HG03159 (cell line): ENCODE results near the gene CD79B.
"Not testable (repeated sequence)": the region's sequence is repeated elsewhere in the genome, so short reads cannot be mapped to it uniquely, and the experiment has no call there.

Experiments used
- ATAC-seq: cut with Tn5 transposase; IDR thresholded peaks from one replicate; pipeline ENCODE4 v1.9.1; 2021; ENCODE audit warnings: mild to moderate bottlenecking, moderate library complexity; ENCODE audit not compliant: unreplicated experiment

The CD79B gene

DNA sequence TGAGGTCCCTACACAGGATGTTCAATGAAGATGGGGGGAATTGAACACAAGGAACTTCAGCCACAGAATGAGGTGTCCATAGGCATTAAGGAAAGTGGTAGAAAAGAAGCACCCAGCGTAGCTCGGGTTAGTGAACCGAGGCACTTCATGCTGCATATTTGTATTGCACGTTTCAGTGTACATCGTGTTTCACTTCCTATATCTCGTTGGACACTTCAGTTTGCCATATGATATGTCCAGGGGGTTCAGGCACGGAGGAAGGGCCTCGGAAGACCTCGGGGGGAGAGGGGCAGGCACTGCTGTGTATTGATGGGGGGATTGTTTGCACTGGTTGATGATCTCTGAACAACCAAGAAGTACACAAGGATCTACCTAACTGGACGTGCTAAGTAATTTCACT is 16.4 kb downstream of the CD79B start:
- ATAC-seq: peak; percentile 62

GRCh38 chr17:63914471-63914870 is 17.7 kb downstream of the CD79B start:
- ATAC-seq: no peak

GRCh38 chr17:63911657-63912100 is 20.5 kb downstream of the CD79B start:
- no peak for ATAC-seq

GRCh38 chr17:63911041-63911635 is 21.0 kb downstream of the CD79B start, which contains the start of gene CSHL1:
TSS of gene CSHL1 (minus strand) at chr17:63911258. CDS start at chr17:63911196, 62 bp downstream.
- no peak for ATAC-seq

DNA sequence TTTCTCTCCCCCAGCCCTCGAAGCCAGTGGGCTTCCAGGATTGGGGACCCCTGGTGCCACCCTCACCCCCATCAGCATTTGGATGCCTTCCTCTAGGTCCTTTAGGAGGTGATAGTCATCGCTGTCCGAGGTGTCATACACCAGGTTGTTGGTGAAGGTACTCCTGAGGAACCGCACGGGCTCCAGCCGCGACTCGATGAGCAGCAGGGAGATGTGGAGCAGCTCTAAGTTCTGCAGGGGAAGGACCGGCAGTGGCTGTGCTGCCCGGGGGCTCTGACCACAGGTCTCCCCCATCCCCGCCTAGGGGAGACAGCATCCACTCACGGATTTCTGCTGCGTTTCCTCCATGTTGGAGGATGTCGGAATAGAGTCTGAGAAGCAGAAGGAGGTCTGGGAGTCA is 22.0 kb downstream of the CD79B start:
- ATAC-seq: no peak

- ATAC-seq: not testable (repeated sequence)
These were observed 22.5 kb downstream of the CD79B start for GRCh38 chr17:63909586-63909985.

- not testable (repeated sequence) for ATAC-seq
These were observed 24.9 kb downstream of the CD79B start for GRCh38 chr17:63907161-63907778.

DNA sequence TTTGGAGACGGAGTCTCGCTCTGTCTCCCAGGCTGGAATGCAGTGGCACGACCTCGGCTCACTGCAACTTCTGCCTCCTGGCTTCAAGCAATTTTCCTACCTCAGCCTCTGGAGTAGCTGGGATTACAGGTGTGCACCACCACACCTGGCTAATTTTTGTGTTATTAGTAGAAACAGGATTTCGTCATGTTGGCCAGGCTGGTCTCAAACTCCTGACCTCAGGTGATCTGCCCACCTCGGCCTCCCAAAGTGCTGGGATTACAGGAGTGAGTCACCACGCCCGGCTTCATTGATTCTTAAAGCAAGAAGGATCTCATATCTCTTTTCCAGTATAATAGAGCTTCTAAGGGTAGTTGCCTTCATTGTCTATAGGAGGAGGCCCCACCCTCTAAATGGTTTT is 27.3 kb downstream of the CD79B start:
- ATAC-seq: not testable (repeated sequence)

DNA sequence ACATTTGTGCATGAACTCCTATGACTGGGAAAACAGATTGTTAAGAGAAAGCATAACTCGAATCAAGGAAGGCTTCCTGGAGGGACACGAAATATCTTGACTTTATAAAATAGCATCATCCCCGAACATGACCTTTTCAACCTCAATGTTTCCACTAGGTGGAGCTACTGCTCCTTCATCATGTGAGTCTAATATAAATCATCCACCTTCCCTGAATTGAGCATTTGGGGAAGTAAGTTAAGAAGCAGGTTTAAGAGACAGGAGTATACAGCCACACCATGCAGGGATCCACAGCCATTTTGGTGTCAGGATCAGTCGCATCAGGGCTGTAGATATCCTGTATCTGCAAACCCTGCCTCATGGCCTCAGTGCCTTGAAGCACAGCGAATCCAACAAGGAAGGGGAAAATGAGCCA is 28.3 kb downstream of the CD79B start:
- ATAC-seq: not testable (repeated sequence)

DNA sequence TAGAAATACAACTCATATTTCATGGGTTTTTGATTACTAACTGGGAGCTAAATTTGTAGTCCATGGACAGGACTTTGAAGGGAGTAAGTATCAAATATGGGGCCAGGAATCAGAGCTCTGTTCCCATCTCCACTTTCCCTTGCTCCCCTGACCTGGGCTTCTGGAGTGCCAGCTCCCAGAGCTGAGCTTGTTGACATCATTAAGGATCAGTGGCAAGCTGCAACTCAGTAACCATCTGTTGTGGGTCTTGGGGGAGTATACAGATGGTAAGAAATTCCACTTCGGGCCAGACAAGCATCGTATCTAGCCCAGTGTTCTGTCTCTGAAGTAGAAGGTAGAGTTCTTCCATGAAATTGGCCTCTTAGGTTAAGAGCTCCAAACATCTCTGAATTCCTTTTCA is 30.2 kb downstream of the CD79B start:
- ATAC-seq: not testable (repeated sequence)

- ATAC-seq: not testable (repeated sequence)
These were observed 33.0 kb downstream of the CD79B start for GRCh38 chr17:63898899-63899798.

DNA sequence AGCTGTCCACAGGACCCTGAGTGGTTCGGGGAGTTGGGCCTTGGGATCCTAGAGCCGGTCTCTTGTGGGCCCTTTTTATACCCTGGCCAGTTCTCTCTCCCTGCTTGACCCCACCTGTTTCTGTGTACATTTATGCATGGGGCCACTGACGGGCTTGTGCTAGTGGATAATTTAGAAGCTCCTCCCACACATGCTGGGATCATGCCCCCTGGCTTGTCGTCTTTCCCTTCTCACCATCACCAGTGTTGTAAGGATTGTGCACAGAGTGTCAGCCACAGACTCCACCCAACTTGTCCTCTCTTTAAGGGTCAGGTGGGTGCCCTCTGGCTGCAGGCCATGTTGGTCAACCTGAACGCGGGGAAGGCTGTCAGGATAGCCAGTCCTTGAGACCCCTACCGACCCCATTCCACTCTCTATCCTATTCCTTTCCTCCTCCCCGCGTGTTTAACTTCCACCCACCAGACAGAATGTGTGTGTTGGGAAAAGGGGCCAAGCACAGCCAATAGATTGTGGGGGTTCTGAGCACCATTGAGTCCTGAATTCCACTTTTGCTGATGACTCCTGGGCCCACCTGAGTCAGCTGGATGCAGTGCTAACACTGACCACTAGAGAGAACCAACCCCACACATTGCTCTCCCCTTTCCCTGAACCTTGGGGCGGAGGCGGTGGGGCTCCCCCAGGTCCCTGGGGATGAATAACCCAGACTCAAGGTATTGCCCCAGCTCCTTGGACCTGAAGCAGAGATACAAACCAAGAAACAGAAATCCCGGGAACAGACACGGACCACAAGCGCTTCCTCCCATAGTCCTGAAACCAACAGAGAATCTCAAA is 35.4 kb downstream of the CD79B start, which contains the start of gene CSH1:
Gene CSH1, minus strand, starts transcription at position 51 of the 831 bp plus-strand sequence. CDS start 63 bp downstream, outside the sequence.
- not testable (repeated sequence) for ATAC-seq

DNA sequence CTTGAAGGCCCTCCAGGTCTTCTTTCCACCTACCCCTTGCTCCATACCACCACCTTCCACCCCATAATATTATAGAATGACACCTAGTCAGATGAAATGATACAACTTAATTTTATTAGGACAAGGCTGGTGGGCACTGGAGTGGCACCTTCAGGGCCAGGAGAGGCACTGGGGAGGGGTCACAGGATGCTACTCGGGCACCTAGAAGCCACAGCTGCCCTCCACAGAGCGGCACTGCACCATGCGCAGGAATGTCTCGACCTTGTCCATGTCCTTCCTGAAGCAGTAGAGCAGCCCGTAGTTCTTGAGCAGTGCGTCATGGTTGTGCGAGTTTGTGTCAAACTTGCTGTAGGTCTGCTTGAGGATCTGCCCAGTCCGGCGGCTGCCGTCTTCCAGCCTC is 37.3 kb downstream of the CD79B start:
- ATAC-seq: not testable (repeated sequence)

DNA sequence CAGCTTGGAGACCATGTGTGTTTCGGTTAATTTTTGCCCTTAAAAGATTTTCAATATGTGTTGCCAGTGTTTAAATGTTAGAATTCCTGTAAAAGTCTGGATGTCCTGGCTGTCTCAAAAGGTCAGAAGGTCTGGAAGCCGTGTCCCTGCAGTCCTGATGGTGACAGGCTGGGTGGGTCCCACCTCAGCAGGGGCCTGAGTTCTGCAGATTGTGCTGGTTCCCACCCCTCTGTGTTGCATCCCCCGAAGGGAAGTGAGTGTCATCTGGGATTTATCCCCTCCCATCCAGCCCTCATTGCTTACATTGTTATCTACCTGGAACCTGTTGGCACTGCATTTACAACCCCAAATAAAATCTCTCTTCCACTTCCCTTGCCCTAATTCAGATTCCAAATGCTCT is 38.1 kb downstream of the CD79B start:
- not testable (repeated sequence) for ATAC-seq

DNA sequence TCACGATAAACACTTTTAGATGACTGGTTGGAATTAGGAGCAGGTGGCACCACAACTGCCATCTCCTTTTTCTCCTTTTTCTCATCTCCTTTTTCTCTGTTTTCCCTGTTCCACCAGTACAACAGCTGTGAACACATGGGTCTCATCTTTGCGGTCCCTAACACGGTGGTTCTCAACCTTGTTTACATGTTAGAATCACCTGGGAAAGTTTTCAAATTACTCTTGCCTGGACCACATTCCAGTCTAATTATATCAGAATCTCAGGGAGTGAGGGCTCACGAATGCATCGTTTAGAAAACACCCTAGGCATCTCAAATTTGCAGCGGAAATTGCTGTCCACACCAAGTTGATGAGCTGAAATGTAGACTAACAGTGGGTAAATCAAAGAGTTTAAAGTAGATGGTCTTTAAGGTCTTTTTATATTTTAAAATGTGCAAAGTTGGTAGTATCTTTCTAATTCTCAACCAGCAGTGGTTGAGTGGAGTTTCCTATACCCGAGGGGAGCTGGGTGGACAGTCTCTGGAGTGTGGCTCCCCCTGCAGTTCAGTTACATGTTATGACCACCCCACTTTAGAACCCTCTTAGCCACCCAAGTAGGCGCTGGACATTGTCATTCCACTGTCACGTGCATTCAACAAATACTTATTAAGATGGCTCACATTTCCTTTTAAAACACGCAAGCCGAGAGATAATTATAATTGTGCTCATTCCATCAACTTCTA is 39.7 kb downstream of the CD79B start:
- not testable (repeated sequence) for ATAC-seq

DNA sequence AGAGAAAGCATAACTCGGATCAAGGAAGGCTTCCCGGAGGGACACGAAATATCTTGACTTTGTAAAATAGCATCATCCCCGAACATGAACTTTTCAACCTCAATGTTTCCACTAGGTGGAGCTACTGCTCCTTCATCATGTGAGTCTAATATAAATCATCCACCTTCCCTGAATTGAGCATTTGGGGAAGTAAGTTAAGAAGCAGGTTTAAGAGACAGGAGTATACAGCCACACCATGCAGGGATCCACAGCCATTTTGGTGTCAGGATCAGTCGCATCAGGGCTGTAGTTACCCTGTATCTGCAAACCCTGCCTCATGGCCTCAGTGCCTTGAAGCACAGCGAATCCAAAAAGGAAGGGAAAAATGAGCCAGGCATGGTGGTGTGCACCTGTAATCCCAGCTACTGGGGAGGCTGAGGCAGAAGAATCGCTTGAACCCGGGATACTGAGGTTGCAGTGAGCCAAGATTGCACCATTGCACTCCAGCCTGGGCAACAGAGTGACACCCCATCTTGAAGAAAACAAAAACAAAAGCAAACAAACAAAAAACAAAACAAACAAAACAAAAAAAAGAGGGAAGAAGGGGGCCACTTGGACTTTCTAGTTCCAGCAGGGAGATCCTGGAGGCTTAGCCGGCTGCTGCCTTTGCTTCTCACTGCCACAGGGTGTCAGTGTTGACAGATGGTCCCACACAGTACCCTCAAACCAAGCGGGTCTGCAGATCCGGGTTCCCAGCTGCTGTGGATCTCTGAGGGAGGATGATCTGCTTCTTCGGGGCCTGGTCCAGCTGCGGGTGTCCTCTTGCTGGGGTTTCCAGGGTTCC is 42.9 kb downstream of the CD79B start:
- not testable (repeated sequence) for ATAC-seq

DNA sequence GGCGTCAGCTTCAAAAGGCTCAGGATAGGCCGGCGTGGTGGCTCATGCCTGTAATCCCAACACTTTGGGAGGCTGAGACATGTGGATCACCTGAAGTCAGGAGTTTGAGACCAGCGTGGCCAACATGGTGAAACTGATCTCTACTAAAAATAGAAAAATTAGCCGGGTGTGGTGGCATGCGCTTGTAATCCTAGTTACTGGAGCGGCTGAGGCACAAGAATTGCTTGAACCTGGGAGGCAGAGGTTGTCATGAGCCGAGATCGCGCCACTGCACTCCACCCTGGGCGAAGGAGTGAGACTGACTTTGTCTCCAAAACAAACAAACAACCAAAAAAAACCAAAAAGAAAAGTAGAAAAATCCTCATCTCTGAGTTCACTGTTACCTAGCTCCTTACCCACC is 47.0 kb downstream of the CD79B start:
- ATAC-seq: not testable (repeated sequence)

- ATAC-seq: not testable (repeated sequence)
These were observed 49.5 kb downstream of the CD79B start for GRCh38 chr17:63882626-63883126.
